ENCODE results near the gene SERPINA9.
A peak's percentile ranks its signal among the peaks of the same experiment; 100 is the strongest.

Gene SERPINA9

GRCh38 chr14:94455928-94456327 lies 20.1 kb downstream of the SERPINA9 start:
- TF ChIP-seq EZH2phosphoT487 (conservative IDR thresholded peaks at IDR 0.05; ENCODE audit: low read length) (no peak), CTCF (IDR thresholded peaks at IDR 0.05; ENCODE audit: insufficient read depth, low read length, poor library complexity, severe bottlenecking) (no peak)
- Histone ChIP-seq H3K79me2 (ENCODE audit: insufficient read depth, low read length) (no peaks in the 10 kb centered on the region), H3K4me2 (ENCODE audit: low read depth, low read length, poor library complexity, severe bottlenecking) (no peak overlapping the region), H3K9ac (ENCODE audit: low read length) (no peak overlapping the region), H4K20me1 (ENCODE audit: low read depth, low read length) (no peaks in the 10 kb centered on the region), H3K4me3 (ENCODE audit: insufficient read depth, low read length, poor library complexity, severe bottlenecking) (no peak overlapping the region), H3F3A (ENCODE audit: insufficient read depth) (no peaks in the 10 kb centered on the region), H3K36me3 (ENCODE audit: low read length) (no peaks in the 10 kb centered on the region), H3K9me2 (replicated peaks; ENCODE audit: insufficient read depth, low read length) (no peaks in the 10 kb centered on the region), H3K27ac (ENCODE audit: low read depth, low read length) (no peak overlapping the region), H3K9me3 (ENCODE audit: insufficient read depth, low read length) (no peaks in the 10 kb centered on the region), H3K27me3 (ENCODE audit: low read length) (no peaks in the 10 kb centered on the region), H2AFZ (ENCODE audit: low read depth, low read length, severe bottlenecking) (no peak overlapping the region)

GRCh38 chr14:94451826-94452225 lies 24.2 kb downstream of the SERPINA9 start:
- Histone ChIP-seq H3K79me2 (ENCODE audit: insufficient read depth, low read length) (no peaks in the 10 kb centered on the region), H4K20me1 (ENCODE audit: low read depth, low read length) (no peaks in the 10 kb centered on the region), H3K27me3 (ENCODE audit: low read length) (no peaks in the 10 kb centered on the region), H3K9me2 (replicated peaks; ENCODE audit: insufficient read depth, low read length) (no peaks in the 10 kb centered on the region), H3K4me2 (ENCODE audit: low read depth, low read length, poor library complexity, severe bottlenecking) (peak overlapping the region; percentile 21), H3K9me3 (ENCODE audit: insufficient read depth, low read length) (no peaks in the 10 kb centered on the region), H3K36me3 (ENCODE audit: low read length) (no peaks in the 10 kb centered on the region), H3F3A (ENCODE audit: insufficient read depth) (no peaks in the 10 kb centered on the region), H3K4me3 (ENCODE audit: insufficient read depth, low read length, poor library complexity, severe bottlenecking) (no peak overlapping the region), H3K27ac (ENCODE audit: low read depth, low read length) (no peak overlapping the region), H3K9ac (ENCODE audit: low read length) (no peak overlapping the region), H2AFZ (ENCODE audit: low read depth, low read length, severe bottlenecking) (no peak overlapping the region)
- no peak for TF ChIP-seq EZH2phosphoT487 (conservative IDR thresholded peaks at IDR 0.05; ENCODE audit: low read length)
- TF ChIP-seq CTCF (IDR thresholded peaks at IDR 0.05; ENCODE audit: insufficient read depth, low read length, poor library complexity, severe bottlenecking), result no peak

- no peaks in the 10 kb centered on the region for H3K79me2 ChIP-seq (ENCODE audit: insufficient read depth, low read length)
- H3K27me3 ChIP-seq (ENCODE audit: low read length), result no peaks in the 10 kb centered on the region
- no peaks in the 10 kb centered on the region for H3F3A ChIP-seq (ENCODE audit: insufficient read depth)
- peak overlapping the region; percentile 21 for H3K4me2 ChIP-seq (ENCODE audit: low read depth, low read length, poor library complexity, severe bottlenecking)
- H3K27ac ChIP-seq (ENCODE audit: low read depth, low read length), result no peak overlapping the region
- H3K9me3 ChIP-seq (ENCODE audit: insufficient read depth, low read length), result no peaks in the 10 kb centered on the region
- no peak overlapping the region for H3K9ac ChIP-seq (ENCODE audit: low read length)
- no peaks in the 10 kb centered on the region for H3K9me2 ChIP-seq (replicated peaks; ENCODE audit: insufficient read depth, low read length)
- no peak overlapping the region for H2AFZ ChIP-seq (ENCODE audit: low read depth, low read length, severe bottlenecking)
- no peak overlapping the region for H3K4me3 ChIP-seq (ENCODE audit: insufficient read depth, low read length, poor library complexity, severe bottlenecking)
- no peak for TF ChIP-seq EZH2phosphoT487 (conservative IDR thresholded peaks at IDR 0.05; ENCODE audit: low read length)
- no peak for TF ChIP-seq CTCF (IDR thresholded peaks at IDR 0.05; ENCODE audit: insufficient read depth, low read length, poor library complexity, severe bottlenecking)
- no peaks in the 10 kb centered on the region for H3K36me3 ChIP-seq (ENCODE audit: low read length)
- H4K20me1 ChIP-seq (ENCODE audit: low read depth, low read length), result no peaks in the 10 kb centered on the region
These were observed 24.8 kb downstream of the SERPINA9 start for GRCh38 chr14:94451091-94451771.

Data from SU-DHL-6 (cell line).